Activated CD4-positive, alpha-beta T cell treated with anti-CD3 and anti-CD28 coated beads for 48 hours (primary cell): ENCODE data around the gene IQCF2.
"Not testable (repeated sequence)": the region's sequence is repeated elsewhere in the genome, so short reads cannot be mapped to it uniquely, and the experiment has no call there.

ENCODE experiments used
- DNase-seq: peaks from one replicate; pipeline ENCODE4 v3.0.0-alpha.2; 2020

The IQCF2 gene

GRCh38 chr3:51879937-51880336, 18.5 kb downstream of the IQCF2 start:
- DNase-seq: no peak

- DNase-seq: no peak
Measured at GRCh38 chr3:51886447-51886846, 25.0 kb downstream of the IQCF2 start.

- DNase-seq: no peak
Measured at GRCh38 chr3:51887620-51888019, 26.2 kb downstream of the IQCF2 start.

- DNase-seq: no peak
Measured at GRCh38 chr3:51888463-51889105, 27.2 kb downstream of the IQCF2 start.

- no peak for DNase-seq
Measured at GRCh38 chr3:51891242-51892039, 30.0 kb downstream of the IQCF2 start.

- no peak for DNase-seq
Measured at GRCh38 chr3:51894391-51894790, 33.0 kb downstream of the IQCF2 start.

- DNase-seq: no peak
Measured at GRCh38 chr3:51894939-51895338, 33.5 kb downstream of the IQCF2 start.

GRCh38 chr3:51896607-51897305, 35.3 kb downstream of the IQCF2 start:
- no peak for DNase-seq

GRCh38 chr3:51897391-51897790, 36.0 kb downstream of the IQCF2 start:
- DNase-seq: no peak

GRCh38 chr3:51900043-51900442, 38.6 kb downstream of the IQCF2 start:
- DNase-seq: not testable (repeated sequence)

GRCh38 chr3:51902361-51902760, 40.9 kb downstream of the IQCF2 start:
- peak; percentile 63 for DNase-seq

- no peak for DNase-seq
Measured at GRCh38 chr3:51904034-51904823, 42.8 kb downstream of the IQCF2 start.

GRCh38 chr3:51908026-51908425, 46.6 kb downstream of the IQCF2 start:
- no peak for DNase-seq
